Mesothelial cell of epicardium (in vitro differentiated cells): ENCODE data around the gene MAZ. TPM values are rescaled to one million over a fixed set of nuclear protein-coding genes. Genes with fewer than 3 reads are reported as not detected.

Experiments
- DNase-seq, 2 experiments: peaks; one replicate each; pipeline ENCODE4 v3.0.0; 2021; ENCODE audit warnings: low spot score in 2 of 2; ENCODE audit not compliant: unreplicated experiment in 2 of 2
- H3K27ac Mint-ChIP-seq: 2 replicates; pipeline ENCODE4 v1.8.0; 2021; ENCODE audit warnings: mixed read lengths
- H3K27me3 Mint-ChIP-seq: 2 replicates; pipeline ENCODE4 v1.8.0; 2021; ENCODE audit warnings: low read depth, mixed read lengths
- H3K36me3 Mint-ChIP-seq: 2 replicates; pipeline ENCODE4 v1.8.0; 2021; ENCODE audit warnings: mixed read lengths
- H3K4me1 Mint-ChIP-seq: 2 replicates; pipeline ENCODE4 v1.8.0; 2021; ENCODE audit warnings: mixed read lengths
- H3K4me3 Mint-ChIP-seq: 2 replicates; pipeline ENCODE4 v1.8.0; 2021; ENCODE audit warnings: mild to moderate bottlenecking, moderate library complexity, mixed read lengths
- H3K9me3 Mint-ChIP-seq: 2 replicates; pipeline ENCODE4 v1.8.0; 2021; ENCODE audit warnings: mixed read lengths
- CTCF ChIP-seq: fragments of 200-600 bp; sonication (generic); IDR thresholded peaks from one replicate; pipeline ENCODE4 v1.5.0; 2021; ENCODE audit warnings: antibody characterized with exemption; ENCODE audit not compliant: unreplicated experiment
- total RNA-seq: library from RNA; stranded (reverse); gene quantifications from 3 replicates; pipeline ENCODE4 v1.2.1, GENCODE V29; 2021

The MAZ gene
- total RNA-seq, 1 donor from 2014 or later, result 349 TPM

- no peak for DNase-seq
- Mint-ChIP-seq H3K4me1 (peaks cover 67% of the 10 kb centered on the region), H3K36me3 (peaks cover 6% of the 10 kb centered on the region), H3K27me3 (no peaks in the 10 kb centered on the region), H3K27ac (no peak overlapping the region), H3K9me3 (no peaks in the 10 kb centered on the region), H3K4me3 (peak overlapping the region; percentile 91)
- TF ChIP-seq CTCF, result no peak
Measured at GRCh38 chr16:29814592-29814991, 8.3 kb downstream of the MAZ start.

GRCh38 chr16:29815032-29815721 lies 8.8 kb downstream of the MAZ start:
- H3K27ac Mint-ChIP-seq, result peak overlapping the region; percentile 84
- no peaks in the 10 kb centered on the region for H3K27me3 Mint-ChIP-seq
- peaks cover 69% of the 10 kb centered on the region for H3K4me1 Mint-ChIP-seq
- H3K4me3 Mint-ChIP-seq, result peak overlapping the region; percentile 91
- H3K9me3 Mint-ChIP-seq, result no peaks in the 10 kb centered on the region
- TF ChIP-seq CTCF, result no peak
- DNase-seq, result no peak
- H3K36me3 Mint-ChIP-seq, result peaks cover 6% of the 10 kb centered on the region

DNA sequence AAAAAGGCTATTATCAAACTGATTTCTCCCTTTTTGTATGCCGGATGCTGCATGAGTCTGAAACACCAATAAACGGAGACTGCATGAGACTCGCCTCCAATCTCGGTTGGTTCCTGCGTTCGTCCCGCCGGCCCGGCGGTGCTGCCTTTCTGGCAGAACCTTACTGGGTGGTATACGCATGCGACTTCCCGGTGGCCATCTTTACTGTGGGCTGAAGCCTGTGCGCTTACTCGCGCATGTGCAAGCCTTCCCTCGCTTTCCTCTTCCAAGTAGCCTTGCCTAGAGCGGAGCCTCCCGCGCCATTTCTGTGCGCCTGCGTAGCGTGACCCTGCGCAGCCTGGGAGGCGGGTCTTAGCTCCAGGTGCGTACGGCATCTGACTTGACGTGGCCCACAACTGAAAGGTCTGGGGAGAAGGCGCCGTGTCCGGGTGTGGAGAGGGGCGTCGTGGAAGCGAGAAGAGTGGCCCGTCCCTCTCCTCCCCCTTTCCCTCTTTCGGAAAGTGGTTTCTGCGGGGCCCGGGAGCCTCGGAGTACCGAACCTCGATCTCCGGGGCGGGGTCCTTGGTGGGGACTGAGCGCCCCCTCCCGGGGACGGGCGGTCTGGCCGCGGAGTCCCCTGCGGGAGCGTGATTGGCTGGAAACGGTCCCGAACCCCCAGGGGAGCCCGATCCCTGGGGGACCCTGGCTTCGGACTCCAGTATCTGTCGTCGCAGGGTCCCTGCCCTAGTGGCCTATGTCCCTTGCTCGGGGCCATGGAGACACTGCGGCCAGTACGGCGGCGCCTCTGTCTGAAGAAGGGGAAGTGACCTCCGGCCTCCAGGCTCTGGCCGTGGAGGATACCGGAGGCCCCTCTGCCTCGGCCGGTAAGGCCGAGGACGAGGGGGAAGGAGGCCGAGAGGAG lies 9.7 kb downstream of the MAZ start, which contains the start of gene PAGR1:
Gene PAGR1, plus strand, starts transcription at position 360 of the 901 bp plus-strand sequence. Its CDS starts 374 bp downstream, at position 734.
- Mint-ChIP-seq H3K27ac (peak within 1 kb of the TSS; percentile 97), H3K9me3 (no peaks in the 10 kb centered on the region), H3K4me3 (peak within 1 kb of the TSS; percentile 91), H3K27me3 (no peaks in the 10 kb centered on the region), H3K4me1 (peaks cover 68% of the 10 kb centered on the region), H3K36me3 (peaks cover 6% of the 10 kb centered on the region)
- DNase-seq, result peak; percentile 91 to 98
- TF ChIP-seq CTCF, result peak; percentile 83

DNA sequence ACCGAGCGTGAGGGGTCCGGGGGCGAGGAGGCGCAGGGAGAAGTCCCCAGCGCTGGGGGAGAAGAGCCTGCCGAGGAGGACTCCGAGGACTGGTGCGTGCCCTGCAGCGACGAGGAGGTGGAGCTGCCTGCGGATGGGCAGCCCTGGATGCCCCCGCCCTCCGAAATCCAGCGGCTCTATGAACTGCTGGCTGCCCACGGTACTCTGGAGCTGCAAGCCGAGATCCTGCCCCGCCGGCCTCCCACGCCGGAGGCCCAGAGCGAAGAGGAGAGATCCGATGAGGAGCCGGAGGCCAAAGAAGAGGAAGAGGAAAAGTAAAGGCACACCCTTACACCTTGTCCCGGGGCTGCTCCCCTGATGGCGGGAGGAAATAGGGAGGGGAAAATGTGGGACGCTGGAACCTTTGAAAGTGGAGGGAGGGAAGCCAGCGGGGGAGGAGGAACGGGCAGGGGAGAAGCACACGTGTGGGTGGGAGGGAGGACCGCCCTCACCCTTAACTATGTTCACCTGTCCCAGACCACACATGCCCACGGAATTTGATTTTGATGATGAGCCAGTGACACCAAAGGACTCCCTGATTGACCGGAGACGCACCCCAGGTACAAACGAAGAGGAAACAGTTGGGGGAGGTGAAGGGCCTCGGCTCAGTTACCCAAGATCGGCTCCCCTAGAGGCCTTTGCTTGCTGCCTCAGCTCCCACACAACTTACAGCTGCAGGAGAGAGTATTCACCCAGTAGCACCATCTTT lies 10.5 kb downstream of the MAZ start:
- peaks cover 63% of the 10 kb centered on the region for H3K4me1 Mint-ChIP-seq
- peak overlapping the region; percentile 91 for H3K4me3 Mint-ChIP-seq
- peak overlapping the region; percentile 81 for H3K27ac Mint-ChIP-seq
- no peaks in the 10 kb centered on the region for H3K9me3 Mint-ChIP-seq
- TF ChIP-seq CTCF, result no peak
- no peaks in the 10 kb centered on the region for H3K27me3 Mint-ChIP-seq
- H3K36me3 Mint-ChIP-seq, result peaks cover 6% of the 10 kb centered on the region
- peak in 1 of 2 experiments; percentile 54 for DNase-seq

DNA sequence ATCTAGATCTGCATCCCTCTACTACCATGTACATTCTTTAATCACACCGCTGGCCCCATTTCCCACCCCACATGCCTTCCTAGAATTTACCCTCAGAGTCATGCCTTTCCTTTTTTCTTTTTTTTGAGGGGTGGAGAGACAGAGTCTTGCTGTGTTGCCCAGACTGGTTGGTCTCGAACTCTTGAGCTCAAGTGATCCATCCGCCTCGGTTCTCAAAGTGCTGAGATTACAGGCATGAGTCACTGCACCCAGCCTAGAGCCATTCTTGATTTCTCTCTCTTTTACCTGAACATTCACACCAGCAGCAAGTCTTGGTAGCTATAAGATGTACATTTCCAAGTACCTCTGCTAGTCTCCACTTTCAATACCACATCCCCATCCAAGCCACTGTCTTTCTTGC lies 11.8 kb downstream of the MAZ start:
- Mint-ChIP-seq H3K27ac (no peak overlapping the region), H3K27me3 (no peaks in the 10 kb centered on the region), H3K36me3 (peaks cover 6% of the 10 kb centered on the region), H3K4me1 (peaks cover 58% of the 10 kb centered on the region), H3K4me3 (peak overlapping the region; percentile 57), H3K9me3 (no peaks in the 10 kb centered on the region)
- DNase-seq, result no peak
- no peak for TF ChIP-seq CTCF
